HG03520 (cell line): ENCODE data around the gene STAG1.
"Not testable (repeated sequence)": the region's sequence is repeated elsewhere in the genome, so short reads cannot be mapped to it uniquely, and the experiment has no call there.

Experiments used
- ATAC-seq: cut with Tn5 transposase; IDR thresholded peaks from one replicate; pipeline ENCODE4 v1.9.1; 2021; ENCODE audit warnings: mild to moderate bottlenecking, moderate library complexity; ENCODE audit not compliant: unreplicated experiment

Gene STAG1

DNA sequence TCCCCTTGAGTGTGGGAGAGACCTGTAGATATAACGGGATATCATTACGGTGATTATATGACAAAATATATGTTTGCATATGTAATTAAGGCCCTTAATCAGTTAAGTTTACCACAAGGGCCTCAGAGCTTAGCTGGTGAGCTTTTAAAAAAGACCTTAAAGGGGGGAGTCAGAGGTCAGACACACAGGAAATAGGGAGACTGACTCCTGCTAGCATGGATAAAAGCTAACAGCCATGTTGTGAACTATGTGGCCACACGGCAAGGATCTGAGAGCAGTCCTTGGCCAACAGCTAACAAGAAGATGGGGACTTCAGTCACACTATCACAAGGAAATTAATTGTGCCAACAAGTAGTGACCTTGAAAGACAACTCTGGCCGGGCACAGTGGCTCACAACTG lies 3.1 kb downstream of the STAG1 start:
- ATAC-seq = no peak

DNA sequence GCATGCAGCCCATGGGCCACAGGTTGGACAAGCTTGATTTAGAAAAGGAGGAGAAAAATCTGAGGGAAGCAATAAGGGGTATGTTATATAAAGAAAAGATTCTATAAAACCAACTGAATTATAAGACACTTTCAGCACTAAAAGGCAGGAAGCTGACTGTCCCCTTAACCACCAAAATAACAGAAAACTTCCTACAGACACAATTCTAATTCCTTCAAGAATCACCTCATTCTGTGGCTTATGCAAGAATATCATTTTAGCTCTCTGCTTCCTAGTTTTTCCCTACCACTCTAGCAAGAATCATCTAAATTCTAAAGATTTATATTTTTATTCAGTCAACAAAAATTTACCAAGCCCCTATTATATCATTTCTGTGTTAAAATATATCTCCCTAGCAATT lies 6.3 kb downstream of the STAG1 start:
- ATAC-seq = no peak

DNA sequence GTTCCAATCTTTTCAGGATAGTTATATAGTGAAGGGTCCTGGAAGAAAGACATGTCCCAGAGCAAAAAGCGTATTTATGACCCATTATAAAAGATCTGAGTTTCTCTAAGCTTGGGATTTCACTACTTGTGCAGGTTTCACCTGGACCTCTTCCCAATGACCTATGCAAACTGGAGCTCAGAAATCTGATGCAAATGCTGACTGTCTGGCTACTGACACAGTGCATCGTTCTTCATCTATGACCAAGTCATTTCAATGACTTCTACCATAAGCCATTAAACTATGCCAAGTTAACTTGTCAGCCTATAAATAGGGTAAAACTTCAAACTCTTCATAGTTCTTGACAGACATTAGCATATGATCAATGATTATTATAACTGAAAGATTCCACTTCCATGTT lies 11.1 kb downstream of the STAG1 start:
- ATAC-seq = no peak

DNA sequence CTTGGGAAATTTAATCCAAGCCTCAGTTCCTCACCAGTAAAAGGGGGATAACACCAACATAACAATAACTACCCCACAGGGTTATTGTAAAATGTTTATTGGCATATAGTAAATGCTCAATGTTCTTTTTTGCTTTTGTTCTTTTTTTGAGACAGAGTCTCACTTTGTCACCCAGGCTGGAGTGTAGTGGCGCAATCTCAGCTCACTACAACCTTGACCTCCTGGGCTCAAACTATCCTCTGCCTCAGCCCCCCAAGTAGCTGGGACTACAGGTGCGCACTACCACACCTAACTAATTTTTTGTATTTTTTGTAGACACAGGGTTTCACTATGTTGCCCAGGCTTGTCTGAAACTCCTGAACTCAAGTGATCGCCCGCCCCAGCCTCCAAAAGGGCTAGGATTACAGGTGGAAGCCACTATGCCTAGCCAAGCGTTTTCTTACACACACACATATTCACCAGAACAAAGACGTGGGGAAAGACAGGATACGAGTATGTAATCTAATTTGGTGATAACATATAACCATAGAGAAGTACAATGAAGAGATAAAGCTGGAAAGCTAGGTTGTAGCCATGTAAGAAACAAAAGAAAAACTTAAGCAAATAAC lies 11.7 kb downstream of the STAG1 start:
- ATAC-seq = no peak

DNA sequence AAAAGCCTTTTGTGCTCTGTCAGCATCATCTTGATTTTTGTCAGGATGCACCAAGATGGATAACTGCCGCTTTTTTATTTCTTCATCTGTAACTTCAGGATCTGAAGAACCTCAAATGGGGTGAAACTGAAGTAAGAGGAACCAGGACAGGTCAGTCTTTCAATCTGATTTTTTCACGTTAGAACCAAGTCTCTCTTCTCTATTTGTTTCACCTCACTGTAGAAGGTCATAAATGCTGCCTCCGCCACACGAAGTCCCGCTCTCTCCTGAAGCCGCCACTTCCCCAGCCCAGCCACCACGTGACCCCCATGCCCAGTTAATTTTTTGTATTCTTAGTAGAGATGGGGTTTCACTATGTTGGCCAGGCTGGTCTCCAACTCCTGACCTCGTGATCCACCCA lies 15.2 kb downstream of the STAG1 start:
- not testable (repeated sequence) for ATAC-seq

DNA sequence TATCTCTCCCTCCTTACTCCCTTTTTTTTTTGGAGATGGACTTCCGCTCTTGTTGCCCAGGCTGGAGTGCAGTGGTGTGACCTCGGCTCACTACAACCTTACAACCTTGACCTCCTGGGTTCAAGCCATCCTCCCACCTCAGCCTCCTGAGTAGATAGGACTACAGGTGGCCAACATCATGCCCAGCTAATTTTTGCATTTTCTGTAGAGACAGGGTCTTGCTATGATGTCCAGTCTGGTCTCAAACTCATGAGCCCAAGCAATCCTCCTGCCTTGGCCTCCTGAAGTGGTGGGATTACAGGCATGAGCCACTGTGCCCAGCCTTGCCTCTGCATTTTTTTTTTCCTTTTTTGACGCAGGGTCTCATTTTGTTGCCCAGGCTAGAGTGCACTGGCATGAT lies 17.1 kb downstream of the STAG1 start:
- no peak for ATAC-seq

DNA sequence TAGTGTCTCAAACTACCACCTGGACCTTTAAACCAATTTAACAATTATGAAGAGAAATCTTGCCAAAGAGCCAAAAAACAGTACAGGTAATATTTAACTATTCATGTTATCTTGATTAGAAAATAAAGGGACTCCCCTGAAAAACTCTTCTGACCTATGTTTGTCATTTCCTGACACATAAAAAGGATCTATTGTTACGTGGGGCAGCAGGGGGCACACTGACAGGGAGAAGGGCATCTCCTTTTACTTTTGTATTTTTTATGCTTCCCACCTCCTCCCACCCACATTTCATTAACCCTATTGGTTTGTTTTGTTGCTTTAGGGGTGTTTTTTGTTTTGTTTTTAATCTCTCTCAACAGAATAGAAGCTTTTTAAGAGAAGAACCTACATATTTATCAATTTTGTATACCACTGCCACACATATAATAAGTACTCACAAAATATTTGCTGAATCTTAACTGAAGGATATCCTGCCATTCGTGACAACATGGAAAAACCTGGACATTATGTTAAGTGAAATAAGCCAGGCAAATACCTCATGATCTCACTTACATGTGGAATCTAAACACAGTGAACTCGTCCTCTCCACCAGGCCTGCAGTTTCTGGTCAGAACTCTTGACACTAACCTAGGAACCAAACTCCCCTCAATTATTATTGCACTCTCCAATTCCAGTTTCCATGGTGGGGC lies 17.7 kb downstream of the STAG1 start:
- ATAC-seq = no peak

DNA sequence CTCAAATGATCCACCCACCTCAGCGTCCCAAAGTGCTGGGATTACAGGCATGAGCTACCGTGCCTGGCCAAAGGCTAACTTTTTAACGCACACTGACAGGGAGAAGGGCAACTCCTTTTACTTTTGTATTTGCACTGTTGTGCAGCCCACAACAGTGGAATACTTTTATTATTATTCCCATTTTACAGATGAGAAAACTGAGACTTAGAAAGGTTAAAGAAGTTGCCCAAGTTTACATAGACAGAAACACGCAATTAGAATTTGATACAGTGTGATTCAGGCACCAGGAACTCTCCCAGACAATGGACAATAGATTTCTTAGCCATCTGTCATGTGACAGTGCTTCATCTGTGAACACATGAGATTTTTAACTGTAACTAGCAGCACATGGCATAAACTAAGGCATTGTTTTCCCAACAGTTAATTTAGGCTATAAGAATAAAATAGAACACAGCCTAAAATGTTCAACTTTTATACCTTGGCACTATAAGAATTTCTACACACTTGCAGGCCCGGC lies 18.8 kb downstream of the STAG1 start:
- ATAC-seq = no peak

DNA sequence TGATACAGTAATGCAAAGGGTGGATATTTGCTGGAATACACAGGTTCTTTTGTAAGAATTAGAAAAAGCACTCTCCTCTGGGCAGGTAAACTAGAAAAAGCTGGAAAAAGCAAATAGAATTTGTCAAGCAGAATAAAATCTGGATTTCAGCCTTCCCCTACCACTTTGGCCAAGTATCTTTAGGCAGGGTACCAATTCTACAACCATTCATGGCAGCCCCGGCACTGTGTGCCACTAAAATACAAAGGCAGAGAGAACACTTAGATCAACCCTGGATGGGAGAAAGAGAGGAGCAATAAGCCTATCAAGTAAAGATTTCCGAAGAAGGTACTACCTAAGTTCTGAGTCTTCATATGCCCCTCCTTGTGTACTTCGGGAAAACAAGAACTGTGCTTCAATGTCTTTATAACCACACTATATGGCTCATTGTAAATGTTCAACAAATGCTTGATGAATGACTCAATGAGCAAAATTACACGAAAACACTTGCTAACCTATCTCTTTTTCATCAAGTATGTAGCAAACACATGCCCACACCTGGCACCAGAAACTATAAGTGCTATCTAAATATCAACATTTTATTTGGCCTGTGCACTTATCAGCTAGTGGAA lies 20.8 kb downstream of the STAG1 start:
- ATAC-seq = no peak

DNA sequence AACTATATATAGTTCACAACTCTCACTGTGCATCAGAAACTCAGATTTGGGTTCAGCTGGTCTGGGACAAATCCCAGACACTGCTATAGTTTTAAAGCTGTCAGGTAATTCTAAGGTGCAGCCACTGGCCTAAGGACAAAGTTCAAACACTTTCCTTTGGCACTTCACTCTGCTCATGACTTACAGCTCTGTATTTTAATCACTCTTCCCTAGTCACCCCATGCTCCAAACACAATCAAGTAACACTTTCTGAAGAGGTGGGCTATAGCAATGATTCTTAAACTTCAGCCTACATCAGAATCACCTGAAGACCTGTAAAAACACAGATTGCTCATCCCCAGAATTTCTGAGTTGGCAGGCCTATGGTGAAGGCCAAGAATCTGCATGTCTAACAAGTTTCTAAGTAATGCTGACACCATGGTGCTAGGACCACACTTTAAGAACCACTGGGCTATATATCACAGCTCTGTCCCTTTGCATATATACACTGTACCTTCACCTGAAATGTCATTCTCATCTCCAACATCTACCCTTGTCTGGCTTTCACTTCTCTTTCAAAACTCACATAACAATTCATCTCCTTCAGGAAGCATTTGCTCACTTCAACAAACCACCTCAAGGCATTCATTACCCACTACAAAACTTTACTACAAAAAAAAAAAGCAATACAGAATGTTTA lies 21.4 kb downstream of the STAG1 start:
- ATAC-seq = no peak

DNA sequence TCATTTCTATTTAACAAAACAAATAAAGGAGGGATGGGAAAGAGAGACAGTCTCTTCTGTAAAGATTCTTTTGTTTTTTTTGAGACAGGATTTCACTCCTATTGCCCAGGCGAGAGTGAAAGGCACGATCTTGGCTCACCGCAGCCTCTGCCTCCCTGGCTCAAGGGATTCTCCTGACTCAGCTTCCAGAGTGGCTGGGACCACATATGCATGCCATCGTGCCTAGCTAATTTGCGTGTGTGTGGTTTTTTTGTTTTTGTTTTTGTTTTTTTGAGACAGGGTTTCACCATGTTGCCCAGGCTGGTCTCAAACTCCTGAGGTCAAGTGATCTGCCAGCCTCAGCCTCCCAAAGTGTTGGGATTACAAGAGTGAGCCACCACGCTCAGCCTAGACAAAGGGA lies 23.3 kb downstream of the STAG1 start:
- no peak for ATAC-seq

DNA sequence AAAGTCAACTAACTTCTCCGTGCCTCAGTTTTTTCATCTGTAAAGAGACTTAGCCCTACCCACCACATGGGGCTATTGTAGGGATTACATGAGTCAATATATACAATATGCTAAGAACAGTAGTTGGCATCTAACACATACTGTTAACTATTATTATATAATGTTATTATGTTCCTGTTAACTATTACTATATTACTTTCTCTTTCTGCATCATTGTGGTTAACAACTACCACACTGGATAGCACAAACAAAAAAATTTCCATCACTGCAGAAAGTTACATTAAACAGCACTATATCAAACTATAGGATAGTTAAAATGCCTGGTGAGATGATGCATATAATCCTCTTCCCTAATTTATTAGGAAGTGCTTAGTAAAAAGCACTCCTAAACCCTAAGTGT lies 23.7 kb downstream of the STAG1 start:
- no peak for ATAC-seq

DNA sequence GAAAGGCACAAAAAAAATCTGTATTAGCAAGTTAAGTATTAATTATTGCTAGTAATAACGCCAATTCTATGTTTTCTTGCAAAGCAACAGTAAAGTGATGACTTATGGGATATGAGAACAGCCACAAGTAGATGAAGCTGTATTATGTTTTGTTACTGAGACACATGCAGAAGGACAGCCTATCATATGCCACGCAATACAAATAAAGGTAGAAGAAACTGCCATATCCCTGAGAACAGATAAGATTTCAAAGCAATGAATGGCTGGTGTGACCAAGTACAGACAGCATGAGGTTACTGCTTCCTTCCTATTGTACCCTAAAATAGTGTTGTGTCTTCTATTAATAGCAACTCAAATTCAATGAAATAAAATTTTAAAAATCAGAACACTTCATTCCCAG lies 26.7 kb downstream of the STAG1 start:
- no peak for ATAC-seq

DNA sequence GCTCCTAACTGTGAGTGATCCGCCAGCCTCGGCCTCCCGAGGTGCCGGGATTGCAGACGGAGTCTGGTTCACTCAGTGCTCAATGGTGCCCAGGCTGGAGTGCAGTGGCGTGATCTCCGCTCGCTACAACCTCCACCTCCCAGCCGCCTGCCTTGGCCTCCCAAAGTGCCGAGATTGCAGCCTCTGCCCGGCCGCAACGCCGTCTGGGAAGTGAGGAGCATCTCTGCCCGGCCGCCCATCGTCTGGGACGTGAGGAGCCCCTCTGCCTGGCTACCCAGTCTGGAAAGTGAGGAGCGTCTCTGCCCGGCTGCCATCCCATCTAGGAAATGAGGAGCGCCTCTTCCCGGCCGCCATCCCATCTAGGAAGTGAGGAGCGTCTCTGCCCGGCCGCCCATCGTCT lies 29.3 kb downstream of the STAG1 start:
- ATAC-seq = not testable (repeated sequence)

DNA sequence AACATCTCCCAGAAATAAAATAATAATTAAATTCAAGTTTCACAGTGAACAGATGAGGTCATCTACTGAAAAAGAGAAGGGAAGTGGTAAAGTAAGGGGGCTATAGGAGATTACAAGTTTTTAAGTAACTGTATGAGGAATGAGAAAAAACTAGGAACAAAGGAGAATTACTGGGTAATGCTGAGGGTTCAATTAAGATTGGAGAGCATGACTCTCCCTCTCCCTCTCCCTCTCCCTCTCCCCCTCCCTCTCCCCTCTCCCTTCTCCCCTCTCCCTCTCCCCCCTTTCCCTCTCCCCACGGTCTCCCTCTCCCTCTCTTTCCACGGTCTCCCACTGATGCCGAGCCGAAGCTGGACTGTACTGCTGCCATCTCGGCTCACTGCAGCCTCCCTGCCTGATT lies 29.8 kb downstream of the STAG1 start:
- not testable (repeated sequence) for ATAC-seq

DNA sequence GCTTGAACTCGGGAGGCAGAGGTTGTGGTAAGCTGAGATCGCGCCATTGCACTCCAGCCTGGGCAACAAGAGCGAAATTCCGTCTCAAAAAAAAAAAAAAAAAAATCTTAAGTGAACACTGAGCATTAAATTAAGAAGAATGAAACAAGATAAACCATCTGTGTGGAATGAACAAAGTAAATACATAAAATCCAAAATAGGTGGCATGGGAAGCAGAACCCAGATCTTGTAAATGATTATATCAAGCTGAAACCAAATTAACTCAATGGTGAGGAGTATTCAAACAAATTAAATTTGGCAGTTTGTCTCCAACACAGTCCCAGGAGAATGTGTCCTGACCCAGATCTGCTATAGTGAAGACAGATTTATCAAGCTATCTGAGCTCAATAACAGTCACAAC lies 32.1 kb downstream of the STAG1 start:
- ATAC-seq = no peak

DNA sequence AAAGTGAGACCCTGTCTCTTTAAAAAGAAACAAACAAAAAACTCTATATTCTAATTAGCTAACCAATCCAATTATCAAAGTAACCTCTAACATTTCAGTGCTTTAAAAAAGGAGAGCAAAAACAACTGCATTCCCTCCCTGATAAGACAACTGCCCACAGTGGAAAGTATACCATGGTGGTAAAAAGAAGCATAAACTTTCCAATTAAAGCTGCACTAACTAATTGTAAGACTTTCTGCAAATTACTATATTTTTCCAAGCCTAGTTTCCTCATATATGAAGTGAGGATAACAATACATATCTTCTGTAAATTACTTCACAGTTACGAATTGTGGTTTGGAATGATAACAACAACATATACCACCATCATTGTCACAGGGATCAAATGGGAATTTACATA lies 35.5 kb downstream of the STAG1 start:
- no peak for ATAC-seq

DNA sequence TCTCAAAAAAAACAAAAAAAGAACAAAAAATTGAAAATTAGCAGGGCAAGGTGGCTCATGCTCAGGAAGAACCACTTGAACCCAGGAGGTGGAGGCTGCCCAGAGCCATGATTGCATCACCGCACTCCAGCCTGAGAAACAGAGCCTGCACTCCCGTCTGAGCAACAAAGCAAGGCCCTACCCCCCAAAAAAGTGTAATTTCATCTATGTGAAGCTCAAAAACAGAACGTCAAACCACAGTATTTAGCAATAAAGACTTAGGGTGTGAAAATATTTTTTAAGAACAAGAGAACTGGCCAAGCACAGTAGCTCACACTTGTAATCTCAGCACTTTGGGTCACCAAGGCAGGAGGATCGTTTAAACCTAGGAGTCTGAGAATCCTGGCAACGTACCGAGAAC lies 38.2 kb downstream of the STAG1 start:
- ATAC-seq = no peak

DNA sequence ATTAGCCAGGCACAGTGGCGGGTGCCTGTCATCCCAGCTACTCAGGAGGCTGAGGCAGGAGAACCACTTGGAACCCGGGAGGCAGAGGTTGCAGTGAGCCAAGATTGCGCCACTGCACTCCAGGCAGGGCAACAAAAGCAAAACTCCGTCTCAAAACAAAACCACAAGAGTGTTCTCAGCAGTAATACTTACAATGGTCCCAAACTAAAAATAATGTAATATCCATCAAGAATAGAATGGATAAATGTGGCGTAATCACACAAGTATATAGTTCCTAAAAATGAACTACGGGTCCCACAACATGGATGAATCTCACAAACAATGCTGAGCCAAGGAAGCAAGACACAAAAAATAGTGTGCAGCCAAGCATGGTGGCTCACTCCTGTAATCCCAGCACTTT lies 39.2 kb downstream of the STAG1 start:
- no peak for ATAC-seq

DNA sequence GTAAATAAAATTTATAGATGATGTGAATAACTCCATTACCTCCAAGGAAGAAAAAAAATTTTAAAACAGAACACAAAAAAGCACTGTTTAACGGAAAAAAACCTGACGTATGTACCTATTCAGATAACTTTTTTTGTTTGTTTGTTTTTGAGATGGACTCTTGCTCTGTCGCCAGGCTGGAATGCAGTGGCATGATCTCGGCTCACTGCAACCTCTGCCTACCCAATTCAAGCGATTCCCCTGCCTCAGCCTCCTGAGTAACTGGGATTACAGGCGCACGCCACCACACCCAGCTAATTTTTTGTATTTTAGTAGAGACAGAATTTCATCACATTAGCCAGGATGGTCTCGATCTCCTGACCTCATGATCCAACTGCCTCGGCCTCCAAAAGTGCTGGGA lies 40.3 kb downstream of the STAG1 start:
- not testable (repeated sequence) for ATAC-seq

DNA sequence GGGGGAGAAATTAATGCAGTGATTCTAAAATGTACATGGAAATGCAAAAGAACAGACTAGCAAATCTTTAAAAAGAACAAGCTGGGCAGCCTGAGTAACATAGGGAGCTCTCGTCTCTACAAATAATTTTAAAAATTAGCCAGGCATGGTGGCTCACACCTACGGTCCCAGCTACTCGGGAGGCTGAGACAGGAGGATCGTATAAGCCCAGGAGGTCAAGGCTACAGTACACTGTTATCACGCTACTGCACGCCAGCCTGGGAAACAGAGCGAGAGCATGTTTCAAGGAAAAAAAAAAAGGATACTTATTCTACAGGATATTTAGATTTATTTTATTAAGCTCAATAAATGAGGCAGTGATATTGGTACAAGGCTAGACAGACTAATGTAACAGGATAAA lies 40.9 kb downstream of the STAG1 start:
- no peak for ATAC-seq

DNA sequence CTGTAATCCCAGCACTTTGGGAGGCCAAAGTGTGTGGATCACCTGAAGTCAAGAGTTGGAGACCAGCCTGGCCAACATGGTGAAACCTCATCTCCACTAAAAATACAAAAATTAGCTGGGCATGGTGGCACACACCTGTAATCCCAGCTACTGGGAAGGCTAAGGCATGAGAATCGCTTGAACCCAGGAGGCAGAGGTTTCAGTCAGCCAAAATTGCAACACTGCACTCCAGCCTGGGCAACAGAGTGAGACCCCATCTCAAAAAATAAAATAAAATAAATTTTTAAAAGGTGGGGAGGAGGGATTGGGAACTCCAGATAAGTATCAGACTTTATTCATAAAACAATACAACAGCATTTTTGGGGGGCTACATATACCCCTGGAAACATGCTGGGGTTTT lies 42.4 kb downstream of the STAG1 start:
- ATAC-seq = not testable (repeated sequence)
